GM19240 (cell line): Measurements from ENCODE around the gene CTU1.

Source experiments
- DNase-seq: peaks from one replicate; pipeline ENCODE4 v3.0.0; 2011; ENCODE audit warnings: low spot score; ENCODE audit not compliant: insufficient read length

The CTU1 gene

DNA sequence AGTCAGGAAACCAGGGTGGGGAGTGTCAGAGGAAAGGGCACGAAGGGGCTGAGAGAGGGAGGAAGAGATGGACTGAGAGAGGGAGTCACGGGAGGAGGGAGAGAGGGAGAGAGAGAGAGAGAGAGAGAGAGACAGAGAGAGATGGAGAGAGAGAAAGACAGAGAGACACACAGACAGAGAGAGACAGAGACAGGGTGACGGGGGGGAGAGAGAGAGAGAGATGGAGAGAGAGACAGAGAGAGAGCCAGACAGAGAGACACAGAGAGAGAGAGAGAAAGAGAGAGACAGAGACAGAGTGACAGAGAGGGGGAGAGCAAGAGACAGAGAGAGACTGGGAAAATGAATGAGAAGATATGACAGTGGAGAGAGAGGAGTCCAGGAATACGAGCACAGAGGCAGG, 25.0 kb downstream of the CTU1 start:
- no peak for DNase-seq

DNA sequence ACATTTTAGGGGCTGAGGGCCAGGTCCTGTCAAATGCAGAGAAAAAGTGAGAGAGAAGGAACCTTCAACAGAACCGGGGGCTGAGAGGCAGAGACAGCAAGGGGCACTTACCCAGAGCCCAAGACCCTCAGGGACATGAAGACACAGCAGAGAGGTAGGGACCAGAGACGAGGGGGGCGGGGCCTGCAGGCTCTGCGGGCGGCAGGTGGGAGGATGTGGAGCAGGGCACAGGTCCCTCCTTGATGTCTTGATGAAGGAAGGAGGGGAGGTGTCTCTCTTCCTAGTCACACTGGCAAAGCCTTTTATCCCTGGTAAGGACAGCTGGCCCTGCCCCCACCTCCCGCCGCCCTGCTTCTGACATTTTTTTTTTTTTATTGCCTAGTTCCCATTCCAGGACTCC, 25.6 kb downstream of the CTU1 start, which contains the start of gene KLK14:
KLK14 (minus strand) TSS at position 277 of the 400 bp plus-strand sequence; CDS start at position 4, 273 bp downstream.
- no peak for DNase-seq

DNA sequence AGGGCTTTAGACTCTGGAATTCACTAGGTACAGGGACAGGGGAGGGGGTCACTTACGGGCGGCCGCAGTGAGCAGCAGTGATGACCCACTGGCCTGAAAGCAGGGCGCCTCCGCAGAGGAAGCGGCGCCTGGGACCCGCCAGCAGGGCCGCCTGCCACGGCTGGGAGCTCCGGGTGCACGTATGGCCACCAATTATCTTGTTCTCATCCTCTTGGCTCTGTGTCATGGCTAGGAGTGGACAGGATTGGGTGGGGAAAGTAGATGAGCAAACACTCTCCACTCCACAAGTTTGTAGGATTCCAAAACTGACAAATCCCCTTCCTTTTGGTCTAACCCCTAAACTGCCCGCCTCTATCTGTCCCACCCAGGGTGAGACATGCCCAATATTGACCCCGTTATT, 26.7 kb downstream of the CTU1 start:
- no peak for DNase-seq

DNA sequence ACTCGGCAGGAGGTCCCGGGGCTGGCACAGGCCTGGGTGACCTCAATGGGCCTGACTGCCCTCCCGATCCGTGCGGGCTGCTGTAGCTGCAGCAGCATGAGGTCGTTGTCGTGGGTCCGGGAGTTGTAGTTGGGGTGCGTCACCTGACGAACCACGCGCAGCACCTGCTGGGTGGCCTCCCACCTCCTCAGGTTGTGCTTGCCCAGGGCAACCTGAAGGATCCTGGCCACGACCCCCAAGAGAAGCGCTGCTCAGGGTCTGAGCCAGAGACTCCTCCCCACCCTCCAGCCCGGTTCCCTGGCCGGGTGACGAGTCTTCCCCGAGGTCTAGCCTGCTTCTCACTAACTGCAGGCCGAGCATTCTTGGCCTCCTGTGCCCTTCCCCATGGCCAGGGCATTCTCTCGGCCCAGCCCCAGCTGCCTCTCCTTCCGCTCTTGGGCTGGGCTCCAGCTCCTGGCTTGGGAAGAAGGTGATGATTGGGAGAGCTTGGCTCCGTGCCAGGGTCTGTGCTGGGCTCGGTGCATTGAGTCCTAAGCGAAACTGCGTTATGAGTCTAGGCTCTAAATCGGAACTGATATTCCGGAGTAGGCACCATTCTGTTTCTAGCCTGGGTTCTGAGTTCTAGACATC, 28.6 kb downstream of the CTU1 start:
- DNase-seq: no peak

DNA sequence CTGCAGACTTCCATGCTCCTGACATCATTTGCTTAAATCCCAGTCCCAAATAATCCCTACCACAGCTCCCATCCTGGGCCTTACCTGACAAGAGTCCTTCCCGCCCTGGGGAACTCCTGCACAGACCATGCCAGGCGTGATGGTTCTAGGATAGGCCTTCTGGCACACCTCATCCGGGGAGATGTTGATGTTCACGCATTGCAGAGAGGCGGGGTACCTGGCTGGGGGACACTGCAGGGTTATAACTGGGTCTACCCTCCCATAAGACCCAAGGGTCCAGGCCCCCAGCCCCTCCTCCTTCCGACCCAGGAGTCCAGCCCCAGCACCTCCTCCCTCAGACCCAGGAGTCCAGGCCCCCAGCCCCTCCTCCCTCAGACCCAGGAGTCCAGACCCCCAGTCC, 29.5 kb downstream of the CTU1 start:
- DNase-seq: no peak

DNA sequence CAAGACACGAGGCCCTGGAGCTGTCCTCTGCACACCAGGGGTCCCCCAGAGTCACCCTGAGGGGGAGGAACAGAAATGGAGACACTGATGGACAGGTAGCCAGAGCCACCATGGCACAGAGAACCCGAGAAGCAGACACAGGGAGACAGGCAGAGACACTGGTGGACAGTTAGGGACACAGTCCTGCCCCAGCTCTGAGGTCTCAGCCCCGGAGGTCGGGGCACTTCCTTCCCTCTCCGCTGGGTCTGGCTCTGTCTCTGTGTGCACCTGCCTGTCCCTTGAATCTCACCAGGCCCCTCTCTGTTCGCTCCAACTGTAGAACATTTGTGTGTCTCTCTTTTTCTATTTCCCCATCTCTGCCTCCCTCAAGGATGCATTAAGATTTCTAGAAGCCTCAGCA, 30.1 kb downstream of the CTU1 start:
- DNase-seq: no peak

DNA sequence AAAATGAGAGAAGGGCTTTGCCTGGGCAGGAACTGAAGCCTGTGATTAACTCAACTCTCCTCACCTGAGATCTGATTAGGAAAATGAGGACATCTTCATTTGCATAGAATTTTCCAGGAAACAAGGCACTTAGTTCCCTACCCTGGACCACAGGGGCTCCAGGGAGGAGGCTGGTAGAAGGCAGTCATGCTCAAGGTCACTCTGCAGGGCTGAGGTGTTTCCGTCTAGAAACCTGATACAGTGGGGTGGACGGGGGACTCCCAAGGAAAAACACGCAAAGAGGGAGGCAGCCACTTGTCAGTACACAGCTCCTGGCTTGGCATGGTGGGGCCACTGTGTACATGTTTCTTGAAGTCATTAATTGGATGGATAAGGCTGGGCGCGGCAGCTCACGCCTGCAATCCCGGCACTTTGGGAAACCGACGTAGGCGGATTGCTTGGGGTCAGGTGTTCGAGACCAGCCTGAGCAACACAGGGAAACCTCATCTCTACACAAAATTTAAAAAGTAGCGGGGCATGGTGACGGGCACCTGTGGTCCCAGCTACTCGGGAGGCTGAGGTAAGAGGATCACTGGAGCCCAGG, 31.5 kb downstream of the CTU1 start:
- DNase-seq: no peak

DNA sequence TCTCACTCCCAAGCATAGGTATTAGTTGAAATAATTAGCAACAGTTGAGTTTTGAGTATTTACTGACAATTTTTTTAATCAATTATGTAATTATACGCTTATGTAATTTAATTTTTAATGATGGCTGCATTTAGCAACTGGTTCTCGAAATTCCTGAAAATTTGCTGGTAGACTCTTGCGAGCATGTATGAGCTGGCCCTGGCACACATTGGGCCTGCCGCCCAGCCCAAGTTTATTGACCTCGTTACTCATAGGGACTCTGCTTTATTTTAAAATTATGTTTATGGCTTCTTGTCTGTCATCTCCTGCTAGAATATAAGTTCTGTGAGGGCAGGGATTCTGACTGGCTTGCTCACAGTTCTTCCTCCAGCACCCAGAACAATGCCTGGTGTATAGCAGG, 32.2 kb downstream of the CTU1 start:
- DNase-seq: no peak

DNA sequence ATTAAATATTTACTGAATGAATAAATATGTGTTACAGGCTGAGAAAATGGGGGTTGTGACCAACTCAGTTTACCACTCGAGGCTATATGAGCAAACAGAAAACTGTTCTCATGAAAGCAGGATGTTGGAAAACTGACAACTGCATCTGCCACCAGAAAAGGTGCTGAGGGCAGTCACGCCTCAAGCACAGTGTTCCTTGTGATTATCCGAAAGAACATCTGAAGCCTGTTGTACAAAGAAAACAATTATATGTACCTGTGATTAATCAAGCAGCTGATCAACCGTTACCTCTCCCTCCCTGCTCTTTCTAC, 37.2 kb downstream of the CTU1 start:
- DNase-seq: no peak

DNA sequence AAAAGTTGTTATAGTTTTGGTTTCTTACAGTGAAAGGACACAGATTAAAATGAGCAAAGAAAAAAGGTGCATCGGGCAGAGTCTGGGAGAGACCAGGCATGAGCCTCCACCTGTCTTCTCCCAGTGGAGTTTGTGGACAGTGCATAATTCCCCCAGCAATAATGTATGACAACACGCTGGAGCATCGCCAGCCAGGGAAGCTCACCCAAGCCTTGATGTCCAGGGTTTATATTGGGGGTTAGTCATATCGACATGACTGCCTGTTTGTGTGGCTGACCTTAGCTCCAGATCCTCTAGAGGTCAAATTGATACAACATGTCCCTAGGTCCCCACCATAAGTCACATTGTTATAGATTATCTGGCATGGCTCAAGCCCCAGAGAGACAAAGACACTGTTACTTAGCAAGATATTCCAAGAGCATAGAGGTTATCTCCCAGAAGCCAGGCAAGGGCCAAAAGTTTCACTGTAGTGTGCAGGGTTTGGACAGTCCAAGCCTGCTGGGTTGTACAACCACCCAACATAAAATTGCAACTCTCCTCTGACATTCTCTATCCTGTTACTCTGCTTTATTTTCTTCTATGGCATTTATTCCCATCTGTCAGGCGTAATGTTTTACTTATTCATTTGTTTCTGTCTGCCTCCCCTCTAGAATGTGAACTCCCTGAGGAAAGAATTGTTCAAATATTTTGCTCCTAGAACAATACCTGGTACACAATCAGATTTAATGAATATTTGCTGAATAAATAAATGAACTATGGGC, 37.7 kb downstream of the CTU1 start:
- DNase-seq: no peak

DNA sequence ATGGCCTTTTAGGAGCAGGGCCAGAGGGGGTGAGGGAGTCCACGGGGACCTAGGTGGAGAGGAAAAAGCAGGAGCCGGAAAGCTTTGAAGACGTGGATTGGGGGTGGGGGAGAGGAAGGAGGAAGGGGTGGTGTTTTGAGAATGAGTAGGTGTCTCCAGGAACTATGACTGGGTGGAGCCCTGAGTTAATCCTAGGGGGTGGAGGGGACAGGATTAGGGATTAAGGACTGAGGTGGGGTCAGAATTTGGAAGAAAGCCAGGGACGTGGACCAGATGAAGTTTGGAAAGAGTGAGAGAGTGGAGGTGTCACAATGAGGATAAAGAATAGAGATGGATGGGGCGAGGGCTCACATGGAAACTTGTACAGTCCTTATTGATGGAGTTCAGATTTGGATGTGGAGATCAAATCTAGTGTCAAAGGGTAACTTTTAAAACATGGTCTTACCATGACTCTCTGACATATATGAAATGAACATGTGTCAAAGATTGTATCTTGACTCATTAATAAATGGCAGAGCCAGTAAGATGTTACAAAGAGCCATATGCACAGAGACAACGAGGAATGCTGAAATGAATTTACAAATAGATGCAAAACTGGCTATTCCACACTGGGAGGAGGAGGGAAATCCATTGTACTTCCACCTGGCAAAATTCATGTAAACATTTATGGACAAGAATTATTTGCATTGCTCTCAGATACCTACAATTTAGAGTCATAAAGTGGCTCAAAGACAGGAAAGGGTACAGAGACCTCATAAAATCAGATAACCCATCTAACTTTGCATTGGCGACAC, 41.6 kb downstream of the CTU1 start:
- no peak for DNase-seq

DNA sequence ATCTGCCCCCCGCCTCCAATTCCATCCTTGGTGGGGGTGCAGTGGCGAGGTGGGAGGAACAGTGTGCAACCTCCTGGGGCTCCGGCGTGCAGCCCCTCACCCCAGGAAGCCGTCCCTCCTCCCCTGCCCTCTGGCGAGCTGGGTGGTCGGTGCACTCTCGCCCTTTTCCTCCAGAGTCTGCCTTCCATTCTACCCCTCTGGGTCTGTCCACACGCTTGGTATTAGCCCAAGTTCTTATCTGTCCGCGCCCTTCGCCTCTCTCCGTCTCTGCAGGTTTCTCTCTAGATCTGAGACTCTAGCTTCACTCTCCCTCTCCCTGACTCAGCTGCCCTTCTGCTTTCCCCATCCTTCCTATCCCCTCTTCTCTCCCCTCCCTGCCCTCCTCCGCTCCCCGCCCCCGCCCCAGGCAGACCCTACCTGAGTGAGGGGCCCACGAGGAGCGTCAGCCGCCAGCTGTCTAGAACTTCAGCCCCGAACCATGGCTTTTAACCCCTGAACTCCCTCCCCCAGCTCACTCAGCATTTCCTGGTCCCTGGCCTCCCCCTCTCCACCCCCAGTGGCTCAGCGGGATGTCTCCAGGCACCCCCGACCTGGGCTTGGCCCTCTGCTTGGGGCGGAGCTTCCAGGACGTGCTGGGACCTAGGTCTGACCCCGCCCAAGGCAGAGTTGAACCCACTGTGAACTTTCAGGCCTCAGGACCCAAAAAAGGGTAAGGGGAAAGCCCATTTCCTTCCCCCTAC, 42.8 kb downstream of the CTU1 start:
- no peak for DNase-seq

DNA sequence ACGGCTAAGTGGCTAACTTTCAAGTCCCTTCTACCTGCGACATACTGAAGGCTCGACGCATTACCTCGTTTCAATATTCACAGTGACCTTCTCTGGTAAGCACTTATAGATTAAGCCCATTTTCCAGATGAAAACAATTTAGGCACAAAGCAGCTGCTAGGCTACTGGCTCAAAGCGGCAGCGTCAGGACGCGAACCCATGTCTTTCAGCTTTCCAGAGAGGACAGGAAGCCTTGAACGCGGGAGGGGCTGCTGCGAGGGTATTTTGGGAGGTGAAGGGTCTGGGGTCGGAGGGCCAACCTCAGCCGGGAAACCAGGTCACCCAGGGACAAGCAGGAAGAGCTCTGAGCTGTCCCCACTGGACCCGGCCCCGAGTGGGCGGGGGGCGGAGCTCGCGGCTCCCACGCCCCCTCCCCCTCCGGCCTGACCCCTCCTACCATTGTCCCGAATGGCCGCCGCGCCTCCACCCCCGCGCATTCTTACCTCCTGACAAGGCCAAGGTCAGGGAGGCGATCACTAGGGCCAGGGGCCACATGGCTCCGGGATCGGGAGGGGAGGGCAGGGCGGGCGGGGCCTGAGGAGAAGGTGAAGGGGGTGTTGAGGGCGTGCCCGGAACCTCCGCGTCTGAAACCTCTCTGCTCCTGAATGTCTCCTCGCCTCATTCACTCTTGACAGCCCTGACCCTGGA, 43.5 kb downstream of the CTU1 start, which contains the start of gene KLK13:
KLK13 (minus strand) TSS at position 559 of the 687 bp plus-strand sequence; CDS start at position 534, 25 bp downstream.
- DNase-seq: no peak

DNA sequence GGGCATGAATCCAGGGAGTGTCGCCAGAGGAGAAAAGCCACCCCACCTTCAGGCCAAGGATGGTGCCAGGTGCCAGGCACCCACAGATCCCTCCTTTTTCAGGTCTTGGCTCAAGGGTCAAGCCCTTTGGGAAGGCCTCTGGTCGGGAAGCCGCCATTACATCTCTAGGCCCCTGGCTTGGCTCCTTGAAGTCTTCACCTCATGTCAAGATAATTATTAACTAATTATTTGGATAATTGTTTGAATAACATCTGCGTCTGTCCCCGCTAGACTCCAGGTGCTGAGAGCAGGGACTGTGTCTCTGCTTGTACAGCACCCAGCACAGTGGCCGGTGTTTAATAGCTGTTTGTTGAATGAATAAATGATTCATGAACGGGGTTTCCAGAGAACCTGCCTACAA, 44.5 kb downstream of the CTU1 start:
- no peak for DNase-seq

DNA sequence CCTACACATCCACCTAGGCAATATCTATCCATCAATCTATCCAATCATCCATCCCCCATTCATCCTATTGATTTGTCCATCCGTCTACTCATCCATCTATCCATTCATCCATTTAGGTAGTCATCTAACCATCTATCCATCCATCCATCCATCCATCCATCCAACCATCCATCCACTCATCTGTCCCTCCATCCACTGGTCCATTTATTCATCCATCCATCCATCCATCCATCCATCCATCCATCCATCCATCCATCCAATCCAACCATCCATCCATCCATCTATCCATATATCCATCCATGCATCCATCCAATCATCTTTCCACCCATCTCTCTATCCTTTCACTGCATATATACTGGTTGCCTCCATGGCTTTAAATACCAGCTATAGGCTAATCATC, 47.2 kb downstream of the CTU1 start:
- DNase-seq: no peak

DNA sequence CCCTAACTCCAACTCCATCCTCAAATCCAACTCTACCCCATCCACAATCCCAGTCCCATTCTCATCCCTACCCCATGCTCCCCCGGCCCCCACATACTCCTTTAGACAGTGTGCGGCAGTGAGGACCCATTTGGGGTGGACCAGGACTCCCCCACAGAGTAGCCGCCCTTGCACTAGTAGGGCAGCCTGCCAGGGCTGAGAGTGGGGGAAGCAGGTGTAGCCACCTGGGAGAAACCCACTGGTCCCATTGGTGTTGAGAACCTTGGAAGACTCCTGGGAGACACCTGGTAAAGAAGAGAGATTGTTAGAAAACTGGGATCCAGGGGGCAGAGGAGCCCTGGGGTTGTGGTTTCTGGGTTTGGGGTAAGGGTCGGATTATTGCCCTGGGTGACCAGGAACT, 47.9 kb downstream of the CTU1 start:
- no peak for DNase-seq

DNA sequence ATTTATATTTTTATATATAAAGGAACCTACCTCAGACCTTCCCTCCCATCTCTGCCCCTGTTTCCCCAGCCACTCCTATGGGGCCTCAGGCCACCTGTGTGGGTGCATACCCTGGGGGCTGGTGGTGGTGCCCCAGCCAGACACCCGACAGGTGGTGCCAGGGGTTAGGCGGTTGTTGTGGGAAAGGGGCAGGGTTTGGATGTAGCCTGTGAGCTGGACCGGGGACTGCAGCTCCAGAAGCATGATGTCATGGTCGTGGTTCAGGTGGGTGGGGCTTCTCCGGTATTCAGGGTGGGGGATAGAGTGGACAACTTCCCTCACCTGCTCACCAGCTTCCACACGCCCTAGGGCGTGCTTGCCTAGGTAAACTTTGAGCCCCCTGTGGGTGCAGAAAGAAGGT, 48.5 kb downstream of the CTU1 start:
- no peak for DNase-seq

DNA sequence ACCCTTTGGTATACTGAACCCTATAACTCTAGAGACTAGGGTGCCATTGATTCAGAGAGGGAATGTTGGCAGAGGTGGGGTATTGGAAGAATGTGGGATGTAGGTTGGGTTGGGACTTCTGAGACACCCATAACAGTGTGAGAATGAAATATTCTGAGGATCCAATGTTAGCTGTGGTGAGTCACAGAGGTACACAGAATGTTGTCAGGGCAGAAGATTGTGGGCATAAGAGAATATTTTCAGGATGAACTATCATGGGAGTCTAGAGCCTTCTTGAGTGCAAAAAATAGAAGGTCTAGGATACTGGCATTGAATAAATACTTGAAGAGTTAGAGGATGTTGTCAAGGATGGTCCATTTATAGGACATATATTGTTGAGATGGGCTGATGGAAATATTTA, 52.3 kb downstream of the CTU1 start:
- no peak for DNase-seq
